Activated T-helper 17 cell treated with anti-CD3 and anti-CD28 coated beads, Interleukin-2, amount 50 U/mL, for 72 hours (primary cell): ENCODE results near the gene SUSD1. TPM values are rescaled to one million over a fixed set of nuclear protein-coding genes. Genes with fewer than 3 reads are reported as not detected.
A peak's percentile ranks its signal among the peaks of the same experiment; 100 is the strongest.

Source experiments
- ATAC-seq: fragments of 150-1000 bp; cut with Tn5 transposase; replicated peaks from 2 replicates; pipeline ENCODE4 v1.10.0; 2021; ENCODE audit warnings: mild to moderate bottlenecking, moderate library complexity
- H3K27ac Mint-ChIP-seq: one replicate; pipeline ENCODE4 v1.8.0; 2022; ENCODE audit warnings: mixed read lengths
- H3K27me3 Mint-ChIP-seq: one replicate; pipeline ENCODE4 v1.8.0; 2022; ENCODE audit warnings: mixed read lengths
- H3K36me3 Mint-ChIP-seq: one replicate; pipeline ENCODE4 v1.8.0; 2022; ENCODE audit warnings: low read depth, mild to moderate bottlenecking, mixed read lengths
- H3K4me1 Mint-ChIP-seq: one replicate; pipeline ENCODE4 v1.8.0; 2022; ENCODE audit warnings: mixed read lengths
- H3K4me3 Mint-ChIP-seq: one replicate; pipeline ENCODE4 v1.8.0; 2022; ENCODE audit warnings: mild to moderate bottlenecking, mixed read lengths
- H3K9me3 Mint-ChIP-seq: one replicate; pipeline ENCODE4 v1.8.0; 2022; ENCODE audit warnings: mixed read lengths
- total RNA-seq, 2 donors: library from RNA; stranded (reverse); gene quantifications; one replicate each; pipeline ENCODE4 v1.2.3, GENCODE V29; 2022

The SUSD1 gene
- total RNA-seq, 2 donors from 2014 or later: 1.8 to 6.3 TPM

DNA sequence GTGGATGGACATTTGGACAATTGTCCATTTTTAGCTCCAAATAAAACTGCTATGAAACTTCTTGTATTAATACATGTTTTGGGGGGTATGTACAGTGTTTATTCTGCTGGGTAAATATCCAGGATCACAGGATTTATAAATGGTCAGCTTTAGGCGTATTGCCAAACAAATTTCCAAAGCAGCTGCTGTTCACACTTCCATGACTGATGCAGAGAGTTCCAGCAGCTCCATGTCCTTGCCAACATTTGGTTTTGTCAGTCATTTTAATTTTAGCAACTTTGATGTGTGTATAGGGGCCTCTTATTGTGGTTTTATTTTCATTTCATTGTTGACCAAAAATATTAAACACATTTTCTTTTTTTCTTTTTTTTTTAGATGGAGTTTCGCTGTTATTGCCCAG is 9.8 kb upstream of the SUSD1 start:
- ATAC-seq: no peak
- H3K4me1 Mint-ChIP-seq: peaks cover 14% of the 10 kb centered on the region
- H3K36me3 Mint-ChIP-seq: no peaks in the 10 kb centered on the region
- no peaks in the 10 kb centered on the region for H3K27me3 Mint-ChIP-seq
- H3K4me3 Mint-ChIP-seq: no peak overlapping the region
- no peak overlapping the region for H3K27ac Mint-ChIP-seq
- peaks cover 7% of the 10 kb centered on the region for H3K9me3 Mint-ChIP-seq

DNA sequence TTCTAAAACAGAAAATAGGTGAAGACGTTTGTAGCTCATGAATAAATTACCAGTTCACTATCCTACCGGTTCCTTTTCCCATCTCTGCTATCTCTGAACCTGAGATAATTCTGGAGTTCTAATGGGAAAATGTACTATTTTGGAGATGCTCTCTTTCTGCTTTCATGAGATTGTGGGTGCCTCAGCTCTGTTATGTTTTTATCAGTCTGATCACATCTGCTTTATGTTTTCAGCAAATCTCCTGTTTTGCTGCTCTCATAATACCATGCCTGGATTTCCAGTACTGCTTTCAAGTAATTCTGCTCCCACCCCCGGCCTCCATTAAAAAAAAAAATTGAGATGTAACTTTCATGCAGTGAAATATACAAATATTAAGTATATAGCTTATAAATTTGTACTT is 9.1 kb upstream of the SUSD1 start:
- H3K9me3 Mint-ChIP-seq: peaks cover 7% of the 10 kb centered on the region
- H3K27me3 Mint-ChIP-seq: no peaks in the 10 kb centered on the region
- H3K36me3 Mint-ChIP-seq: no peaks in the 10 kb centered on the region
- no peak overlapping the region for H3K4me3 Mint-ChIP-seq
- no peak for ATAC-seq
- H3K4me1 Mint-ChIP-seq: peaks cover 14% of the 10 kb centered on the region
- H3K27ac Mint-ChIP-seq: no peak overlapping the region

DNA sequence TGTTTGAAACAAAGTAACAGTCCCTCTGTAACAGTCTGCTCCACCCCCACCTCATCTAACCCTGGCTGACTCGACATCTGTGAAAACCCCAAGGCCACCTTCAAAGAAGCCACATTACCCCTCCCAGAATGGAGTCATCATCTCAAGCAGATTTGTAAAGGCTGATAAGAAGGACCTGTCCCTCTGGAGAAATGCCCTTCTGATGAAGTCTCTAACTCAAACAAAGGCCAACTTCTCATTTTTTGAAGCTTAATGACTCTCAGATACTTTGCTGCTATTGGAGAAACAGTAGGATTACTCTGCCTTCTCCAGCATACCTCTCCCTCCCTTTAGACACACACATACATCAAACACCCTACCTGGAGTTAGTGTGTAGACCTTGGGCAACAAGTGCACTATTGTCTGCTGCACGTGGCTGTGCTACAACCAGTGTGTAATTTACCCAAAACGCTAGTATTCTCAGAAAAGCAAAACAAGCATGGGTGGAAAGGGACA is 5.3 kb upstream of the SUSD1 start:
- no peaks in the 10 kb centered on the region for H3K36me3 Mint-ChIP-seq
- H3K4me3 Mint-ChIP-seq: peak overlapping the region; percentile 51
- H3K27me3 Mint-ChIP-seq: no peaks in the 10 kb centered on the region
- H3K4me1 Mint-ChIP-seq: peaks cover 23% of the 10 kb centered on the region
- peaks cover 7% of the 10 kb centered on the region for H3K9me3 Mint-ChIP-seq
- ATAC-seq: peak; percentile 95
- H3K27ac Mint-ChIP-seq: peak overlapping the region; percentile 76

DNA sequence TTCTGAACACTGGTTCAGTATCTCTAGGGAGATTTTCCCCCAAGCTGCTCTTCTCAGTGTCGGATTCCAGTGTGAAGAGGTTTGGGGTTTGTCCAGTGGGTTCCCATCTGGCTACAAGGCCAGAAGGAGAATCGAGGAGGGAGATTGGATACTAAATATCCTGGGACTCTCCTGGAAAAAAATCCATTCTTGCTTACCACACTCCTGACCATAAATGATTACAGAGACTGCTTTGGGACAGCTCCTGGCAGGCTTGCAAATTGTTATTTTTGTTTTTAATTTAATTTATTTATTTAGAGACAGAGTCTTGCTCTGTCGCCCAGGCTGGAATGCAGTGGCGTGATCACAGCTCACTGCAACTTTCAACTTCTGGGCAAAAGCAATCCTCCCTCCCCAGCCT is 4.7 kb upstream of the SUSD1 start:
- Mint-ChIP-seq H3K27ac (no peak overlapping the region), H3K36me3 (no peaks in the 10 kb centered on the region), H3K4me3 (no peak overlapping the region), H3K9me3 (peaks cover 7% of the 10 kb centered on the region), H3K27me3 (no peaks in the 10 kb centered on the region), H3K4me1 (peaks cover 23% of the 10 kb centered on the region)
- ATAC-seq: no peak

DNA sequence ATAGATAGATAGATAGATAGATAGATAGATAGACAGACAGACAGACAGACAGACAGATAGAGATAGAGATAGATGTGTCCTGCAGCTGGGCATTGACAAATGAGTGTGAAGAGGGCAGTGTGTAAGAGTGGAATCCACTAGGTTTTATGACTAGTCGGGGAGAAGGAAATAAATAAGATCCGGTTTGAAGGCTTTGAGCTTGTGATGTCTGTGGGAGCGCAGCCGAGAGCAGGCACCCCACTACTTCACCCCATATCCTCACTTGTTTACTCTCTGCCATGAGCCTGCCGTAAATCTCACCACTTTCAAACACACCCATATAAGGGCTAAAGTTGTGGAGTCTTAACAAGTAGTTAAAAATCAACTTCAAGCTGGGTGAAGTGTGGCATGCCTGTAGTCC is 1.4 kb upstream of the SUSD1 start:
- Mint-ChIP-seq H3K4me1 (peaks cover 38% of the 10 kb centered on the region), H3K27ac (no peak overlapping the region), H3K4me3 (peak overlapping the region; percentile 50), H3K27me3 (no peaks in the 10 kb centered on the region), H3K36me3 (no peaks in the 10 kb centered on the region), H3K9me3 (no peaks in the 10 kb centered on the region)
- no peak for ATAC-seq

DNA sequence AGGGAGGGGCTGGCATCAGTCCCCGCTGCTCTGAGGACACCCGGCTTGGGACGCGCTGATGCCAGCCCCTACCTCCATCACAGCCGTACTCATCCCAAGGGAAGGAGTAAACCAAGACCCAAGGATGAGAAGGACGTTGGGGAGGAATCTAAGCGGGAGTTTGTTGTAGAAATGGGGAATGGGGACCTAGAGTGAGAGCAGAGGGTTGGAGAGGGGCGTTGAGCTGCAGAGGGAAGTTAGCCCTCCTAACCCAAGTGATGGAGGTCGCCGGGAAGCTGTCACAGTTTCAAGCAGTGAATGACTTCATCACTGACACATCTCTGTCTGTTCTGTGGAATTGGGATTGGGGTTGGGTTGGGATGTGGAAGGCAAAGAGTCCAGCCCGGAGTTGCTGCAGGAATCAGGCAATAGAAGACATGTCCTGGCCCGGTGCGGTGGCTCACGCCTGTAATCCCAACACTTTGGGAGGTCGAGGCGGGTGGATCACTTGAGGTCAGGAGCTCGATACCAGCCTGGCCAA is 759 bp upstream of the SUSD1 start:
- Mint-ChIP-seq H3K27me3 (no peaks in the 10 kb centered on the region), H3K9me3 (no peaks in the 10 kb centered on the region), H3K27ac (no peak overlapping the region), H3K4me1 (peaks cover 32% of the 10 kb centered on the region), H3K4me3 (peak overlapping the region; percentile 50), H3K36me3 (no peaks in the 10 kb centered on the region)
- no peak for ATAC-seq

DNA sequence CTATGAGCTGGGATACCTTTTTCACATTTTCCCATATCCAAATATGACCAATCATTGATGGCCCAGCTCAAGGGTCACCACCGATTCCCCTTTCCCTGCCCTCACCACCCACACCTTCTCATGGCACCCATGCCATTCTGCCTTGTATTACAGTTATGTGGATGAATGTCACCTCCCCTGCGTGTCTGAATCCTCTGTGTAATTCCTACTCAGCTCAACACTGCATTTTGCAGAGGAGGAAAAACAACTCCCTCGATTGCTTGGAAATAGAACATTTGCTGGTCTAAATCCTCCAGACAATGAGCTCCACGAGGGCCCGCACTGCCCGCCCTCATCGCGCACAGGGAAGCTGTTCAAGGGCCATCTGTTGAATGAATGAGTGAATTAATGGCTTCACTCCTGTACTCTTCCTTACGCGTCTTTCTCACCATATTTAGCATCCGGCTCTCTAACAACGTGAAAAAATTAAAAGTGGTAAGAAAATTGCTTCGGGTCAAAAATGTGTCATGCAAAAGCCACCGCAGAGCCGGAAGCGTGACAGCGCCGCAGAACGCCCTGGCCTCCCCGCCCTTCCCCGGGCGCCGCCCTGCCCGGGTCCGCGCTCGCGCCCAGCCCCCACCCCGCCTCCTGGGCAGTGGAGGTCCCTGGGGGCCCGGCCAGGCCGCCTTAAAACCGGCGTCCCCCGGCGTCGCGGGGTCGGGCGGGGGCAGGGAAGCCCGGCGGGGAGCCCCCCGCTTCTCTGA is 704 bp downstream of the SUSD1 start:
- peak; percentile 94 for ATAC-seq
- H3K36me3 Mint-ChIP-seq: no peaks in the 10 kb centered on the region
- peak overlapping the region; percentile 69 for H3K27ac Mint-ChIP-seq
- H3K9me3 Mint-ChIP-seq: no peaks in the 10 kb centered on the region
- no peaks in the 10 kb centered on the region for H3K27me3 Mint-ChIP-seq
- peak overlapping the region; percentile 79 for H3K4me3 Mint-ChIP-seq
- peaks cover 29% of the 10 kb centered on the region for H3K4me1 Mint-ChIP-seq

DNA sequence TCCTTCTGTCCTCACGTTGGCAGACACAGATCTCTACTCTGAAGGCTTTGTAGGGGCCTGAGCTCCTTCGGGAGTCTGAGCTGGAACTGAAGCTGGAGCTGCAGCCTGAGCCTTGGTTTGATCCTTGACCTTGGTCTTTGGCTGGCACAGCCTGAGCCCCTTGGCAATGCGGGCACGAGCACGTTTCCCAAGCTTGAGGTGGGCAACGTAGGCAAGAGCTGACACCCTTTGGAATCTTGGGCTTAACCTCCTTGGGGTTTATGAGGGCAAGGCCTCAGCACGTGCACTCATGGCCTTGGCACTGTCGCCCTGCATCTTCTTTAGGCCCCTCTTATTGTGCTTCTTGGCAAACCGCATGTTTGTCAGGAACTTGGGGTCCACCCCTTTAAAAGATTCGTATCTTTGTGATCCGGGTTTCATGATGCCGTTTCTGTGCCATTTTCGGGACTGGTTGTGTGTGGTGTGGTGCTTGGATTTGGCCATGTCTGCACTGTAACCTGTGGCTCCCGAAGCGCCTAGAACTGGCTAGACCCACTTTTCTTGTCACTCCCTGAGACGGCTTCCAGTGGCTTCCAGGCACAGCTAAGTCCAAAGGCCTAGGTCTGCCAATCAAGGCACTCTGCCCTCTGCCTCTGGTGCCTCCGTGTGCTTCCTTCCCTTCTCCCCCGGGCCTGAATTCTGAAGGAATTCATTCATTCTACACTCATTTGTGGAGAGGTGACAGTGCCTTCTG is 1.4 kb downstream of the SUSD1 start:
- Mint-ChIP-seq H3K27me3 (no peaks in the 10 kb centered on the region), H3K4me1 (peaks cover 33% of the 10 kb centered on the region), H3K36me3 (no peaks in the 10 kb centered on the region), H3K4me3 (peak overlapping the region; percentile 79), H3K27ac (no peak overlapping the region), H3K9me3 (no peaks in the 10 kb centered on the region)
- ATAC-seq: no peak

DNA sequence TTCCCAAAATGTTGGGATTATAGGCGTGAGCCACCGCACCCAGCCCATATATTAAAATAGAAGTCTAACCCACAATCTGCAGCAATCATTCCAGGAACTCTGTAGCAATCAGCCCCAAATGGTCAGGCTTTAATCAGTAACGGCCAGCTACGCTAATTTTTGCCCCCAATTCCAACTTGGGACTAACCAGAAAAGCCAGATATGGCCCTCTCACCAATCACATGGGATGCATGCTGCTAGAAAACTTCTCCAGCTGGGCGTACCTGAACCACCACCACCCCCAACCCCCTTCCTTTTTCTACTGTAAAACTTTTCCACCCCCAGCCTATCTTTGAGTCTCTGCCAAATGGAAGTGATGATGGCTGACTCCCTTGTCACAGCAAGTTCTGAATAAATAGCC is 4.1 kb downstream of the SUSD1 start:
- peaks cover 34% of the 10 kb centered on the region for H3K4me1 Mint-ChIP-seq
- H3K27me3 Mint-ChIP-seq: no peaks in the 10 kb centered on the region
- no peak overlapping the region for H3K4me3 Mint-ChIP-seq
- H3K27ac Mint-ChIP-seq: no peak overlapping the region
- ATAC-seq: no peak
- H3K9me3 Mint-ChIP-seq: no peaks in the 10 kb centered on the region
- H3K36me3 Mint-ChIP-seq: no peaks in the 10 kb centered on the region

DNA sequence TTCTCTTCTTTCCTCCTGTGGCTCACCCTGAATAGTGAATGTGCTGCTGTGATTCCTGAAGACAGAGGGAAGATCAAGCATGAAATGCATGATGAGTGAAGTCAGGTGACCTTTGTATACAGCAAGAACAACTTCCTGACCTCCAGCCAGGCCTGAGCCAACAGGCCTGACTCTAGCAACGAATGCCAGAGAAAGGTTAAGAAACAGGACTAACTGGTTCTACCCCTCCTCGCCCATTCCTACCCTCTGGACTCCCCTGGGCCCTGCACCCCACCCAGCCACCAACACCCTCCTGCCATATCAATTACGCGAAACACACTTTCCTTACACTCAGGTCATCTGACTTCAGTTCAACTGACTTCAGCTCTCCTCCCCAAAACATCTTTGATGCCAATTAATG is 4.9 kb downstream of the SUSD1 start:
- H3K36me3 Mint-ChIP-seq: no peaks in the 10 kb centered on the region
- ATAC-seq: no peak
- no peaks in the 10 kb centered on the region for H3K27me3 Mint-ChIP-seq
- no peak overlapping the region for H3K27ac Mint-ChIP-seq
- peaks cover 30% of the 10 kb centered on the region for H3K4me1 Mint-ChIP-seq
- H3K9me3 Mint-ChIP-seq: no peaks in the 10 kb centered on the region
- no peak overlapping the region for H3K4me3 Mint-ChIP-seq

DNA sequence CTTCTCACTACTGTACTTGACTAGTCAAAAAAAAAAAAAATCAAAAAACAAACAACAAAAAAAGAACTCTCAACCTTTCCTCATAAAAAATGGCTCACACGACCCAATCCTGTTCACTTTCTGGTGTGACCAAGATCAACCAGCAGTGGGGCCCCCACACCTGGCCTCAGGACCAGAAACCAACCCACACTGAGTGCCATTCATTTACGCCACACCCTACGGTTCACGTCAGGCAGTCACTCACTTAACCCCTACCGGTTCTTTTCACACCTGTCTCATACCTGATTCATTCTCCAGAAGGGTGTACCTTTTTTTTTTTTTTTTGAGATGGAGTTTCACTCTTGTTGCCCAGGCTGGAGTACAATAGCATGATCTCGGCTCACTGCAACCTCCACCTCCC is 5.7 kb downstream of the SUSD1 start:
- H3K36me3 Mint-ChIP-seq: no peaks in the 10 kb centered on the region

DNA sequence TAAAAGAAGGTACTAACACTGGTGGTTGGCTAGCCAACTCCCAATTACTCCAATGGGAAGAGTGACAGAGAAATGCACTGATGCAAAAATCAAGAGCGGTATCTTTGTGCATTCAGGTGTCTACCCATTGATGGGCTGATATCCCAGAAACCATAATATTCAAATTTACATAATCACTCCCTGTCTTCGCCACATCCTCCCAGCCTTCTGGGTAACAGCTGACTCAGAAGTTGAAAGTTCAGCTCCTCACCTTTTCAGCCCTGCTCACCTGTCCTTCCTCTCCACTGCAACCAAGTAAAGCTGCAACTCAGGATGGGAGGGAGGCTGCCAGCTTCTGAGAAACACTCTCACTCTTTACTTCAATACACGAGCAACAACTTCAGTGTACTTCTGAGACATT is 6.9 kb downstream of the SUSD1 start:
- H3K36me3 Mint-ChIP-seq: no peaks in the 10 kb centered on the region
- H3K27me3 Mint-ChIP-seq: no peaks in the 10 kb centered on the region
- no peaks in the 10 kb centered on the region for H3K9me3 Mint-ChIP-seq
- peaks cover 23% of the 10 kb centered on the region for H3K4me1 Mint-ChIP-seq
- H3K4me3 Mint-ChIP-seq: no peak overlapping the region
- no peak overlapping the region for H3K27ac Mint-ChIP-seq
- ATAC-seq: peak; percentile 60

More for the DNA sequence above, 5.7 kb downstream of the SUSD1 start:
- H3K4me3 Mint-ChIP-seq: no peak overlapping the region
- H3K27ac Mint-ChIP-seq: no peak overlapping the region
- H3K9me3 Mint-ChIP-seq: no peaks in the 10 kb centered on the region
- H3K4me1 Mint-ChIP-seq: peaks cover 29% of the 10 kb centered on the region
- no peaks in the 10 kb centered on the region for H3K27me3 Mint-ChIP-seq
- no peak for ATAC-seq

DNA sequence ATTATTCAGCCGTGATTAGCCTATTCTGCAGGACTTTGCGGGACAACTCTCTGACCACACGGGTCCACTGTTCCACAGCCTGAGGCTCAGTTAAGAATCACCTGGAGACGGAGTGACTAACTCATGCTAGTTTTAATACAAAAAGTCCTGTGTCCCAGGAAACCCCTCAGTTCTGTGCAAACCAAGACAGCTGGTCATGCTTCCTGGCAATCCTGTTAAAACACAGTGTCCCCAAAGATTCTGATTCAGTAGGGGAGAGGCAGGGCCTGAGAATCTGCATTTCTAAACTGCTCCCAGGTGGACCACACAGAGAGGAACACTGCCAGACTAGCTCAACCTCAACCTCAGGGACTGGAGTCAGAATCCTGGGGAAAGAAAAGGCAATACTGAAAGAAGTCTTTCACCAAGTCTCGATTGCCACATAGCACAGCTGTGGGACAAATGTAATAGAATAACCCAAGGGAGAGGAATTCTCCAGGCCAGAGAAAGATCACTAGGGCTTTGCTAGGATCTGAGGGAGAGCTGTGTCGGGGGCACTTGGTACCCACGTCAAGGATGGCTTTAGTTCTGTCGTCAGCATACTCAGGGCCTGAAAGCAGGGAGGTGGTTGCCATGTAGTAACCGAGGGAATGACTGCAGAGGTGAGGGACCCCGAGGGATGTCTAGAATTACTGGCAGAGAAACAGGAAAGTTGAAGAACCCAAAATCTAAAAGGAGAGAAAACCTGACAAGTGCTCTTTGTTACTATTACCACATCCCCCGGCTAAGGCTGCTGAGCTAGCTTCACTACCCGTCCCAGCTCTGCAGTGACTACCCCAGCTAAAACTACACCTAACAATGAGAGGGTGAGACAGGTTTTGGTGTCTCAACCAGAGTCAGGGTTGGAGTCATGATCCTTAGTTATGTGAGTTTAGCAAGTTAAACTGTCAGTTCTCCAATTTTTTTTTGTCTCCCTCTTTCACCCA is 8.6 kb downstream of the SUSD1 start:
- no peaks in the 10 kb centered on the region for H3K36me3 Mint-ChIP-seq
- H3K4me1 Mint-ChIP-seq: peaks cover 15% of the 10 kb centered on the region
- H3K4me3 Mint-ChIP-seq: no peak overlapping the region
- H3K27me3 Mint-ChIP-seq: no peaks in the 10 kb centered on the region
- H3K9me3 Mint-ChIP-seq: no peaks in the 10 kb centered on the region
- ATAC-seq: no peak
- no peak overlapping the region for H3K27ac Mint-ChIP-seq
